IMR-90 (cell line): ENCODE data around the gene SLC1A7. TPM values are rescaled to one million over a fixed set of nuclear protein-coding genes. Genes with fewer than 3 reads are reported as not detected.

ENCODE experiments used
- ATAC-seq: fragments of 200-7000 bp; cut with Tn5 transposase; 2 replicates; pipeline ENCODE4 v1.9.1; 2020; ENCODE audit warnings: low read depth, mild to moderate bottlenecking, moderate library complexity
- BruUV-seq: library from RNA; stranded (reverse); fragments of 400-500 nt; replicated peaks from 2 replicates; lab custom pipeline; 2021; lab: Mats Ljungman, UMichigan
- CTCF ChIA-PET: fragments of 300-600 bp; formaldehyde crosslinking; extraction: SDS; loops from one replicate; lab custom pipeline; 2021; ENCODE audit warnings: antibody characterized with exemption; lab: Yijun Ruan, JAX
- POLR2A ChIA-PET: fragments of 300-600 bp; sonication (Branson Sonifier 250); formaldehyde crosslinking; loops from one replicate; lab custom pipeline; 2022; ENCODE audit warnings: antibody characterized with exemption; ENCODE audit not compliant: unreplicated experiment; lab: Charles Lee
- DNase-seq: peaks from one replicate; pipeline ENCODE4 v3.0.0; 2013
- H2AFZ ChIP-seq: replicated peaks from 2 replicates; pipeline ENCODE3; 2013; ENCODE audit warnings: low read length, mild to moderate bottlenecking; ENCODE audit not compliant: poor library complexity
- H2AK5ac ChIP-seq: 2 replicates; pipeline ENCODE4 v1.6.1; 2013; ENCODE audit warnings: low read depth, low read length, inconsistent platforms
- H2AK9ac ChIP-seq: replicated peaks from 2 replicates; pipeline ENCODE3; 2013; ENCODE audit warnings: mild to moderate bottlenecking, low read depth, low read length, moderate library complexity; ENCODE audit not compliant: poor library complexity
- H2BK120ac ChIP-seq: 2 replicates; pipeline ENCODE4 v1.6.1; 2013; ENCODE audit warnings: low read depth, low read length, inconsistent platforms
- H2BK15ac ChIP-seq: 3 replicates; pipeline ENCODE4 v1.6.1; 2013; ENCODE audit warnings: low read depth, low read length, inconsistent platforms
- H2BK20ac ChIP-seq: 2 replicates; pipeline ENCODE4 v1.6.1; 2013; ENCODE audit warnings: low read depth, mild to moderate bottlenecking, inconsistent platforms, low read length, moderate library complexity
- H2BK5ac ChIP-seq: 2 replicates; pipeline ENCODE4 v1.6.1; 2013; ENCODE audit warnings: mild to moderate bottlenecking, low read depth, low read length, inconsistent platforms; ENCODE audit not compliant: poor library complexity, severe bottlenecking
- H3K14ac ChIP-seq: replicated peaks from 2 replicates; pipeline ENCODE4 v1.6.1; 2013; ENCODE audit warnings: low read depth, low read length, inconsistent platforms
- H3K18ac ChIP-seq: 2 replicates; pipeline ENCODE4 v1.6.1; 2013; ENCODE audit warnings: low read depth, low read length, control low read depth
- H3K23ac ChIP-seq: 2 replicates; pipeline ENCODE4 v1.6.1; 2013; ENCODE audit warnings: low read depth, low read length, inconsistent platforms
- H3K27ac ChIP-seq: 2 replicates; pipeline ENCODE4 v1.5.1; 2013; ENCODE audit warnings: mild to moderate bottlenecking, control low read depth, low read length; ENCODE audit not compliant: insufficient read depth
- H3K27me3 ChIP-seq: 2 replicates; pipeline ENCODE4 v1.6.1; 2013; ENCODE audit warnings: low read length; ENCODE audit not compliant: control insufficient read depth, insufficient read depth
- H3K36me3 ChIP-seq: 2 replicates; pipeline ENCODE4 v1.6.1; 2013; ENCODE audit warnings: low read length, mixed read lengths; ENCODE audit not compliant: control insufficient read depth, insufficient read depth
- H3K4ac ChIP-seq: 2 replicates; pipeline ENCODE4 v1.6.1; 2013; ENCODE audit warnings: low read depth, low read length, inconsistent platforms
- H3K4me1 ChIP-seq: 2 replicates; pipeline ENCODE4 v1.6.1; 2013; ENCODE audit warnings: low read length, mixed read lengths; ENCODE audit not compliant: control insufficient read depth, insufficient read depth
- H3K4me2 ChIP-seq: 2 replicates; pipeline ENCODE4 v1.6.1; 2013; ENCODE audit warnings: low read depth, mild to moderate bottlenecking, control low read depth, low read length, moderate library complexity
- H3K4me3 ChIP-seq: 2 replicates; pipeline ENCODE4 v1.5.1; 2013; ENCODE audit warnings: low read depth, mild to moderate bottlenecking, control low read depth, low read length, moderate library complexity; ENCODE audit not compliant: insufficient read depth
- H3K56ac ChIP-seq: 2 replicates; pipeline ENCODE4 v1.6.1; 2013; ENCODE audit warnings: low read length, inconsistent platforms; ENCODE audit not compliant: insufficient read depth; ENCODE audit errors: extremely low read depth
- H3K79me1 ChIP-seq, 2 experiments: 2 replicates each; pipeline ENCODE4 v1.6.1; 2013; ENCODE audit warnings: low read length in 2 of 2, inconsistent platforms in 1 of 2, low read depth in 1 of 2
- H3K9ac ChIP-seq: 2 replicates; pipeline ENCODE4 v1.6.1; 2013; ENCODE audit warnings: low read depth, low read length, control low read depth
- H3K9me1 ChIP-seq: 2 replicates; pipeline ENCODE4 v1.6.1; 2013; ENCODE audit warnings: low read length, inconsistent platforms; ENCODE audit not compliant: insufficient read depth
- H3K9me3 ChIP-seq: 2 replicates; pipeline ENCODE4 v1.6.1; 2013; ENCODE audit warnings: low read length; ENCODE audit not compliant: control insufficient read depth, insufficient read depth
- H4K20me1 ChIP-seq: 2 replicates; pipeline ENCODE4 v1.6.1; 2013; ENCODE audit warnings: low read length, inconsistent platforms; ENCODE audit not compliant: insufficient read depth
- H4K5ac ChIP-seq: 2 replicates; pipeline ENCODE4 v1.6.1; 2013; ENCODE audit warnings: mild to moderate bottlenecking, low read depth, low read length, control low read depth
- H4K8ac ChIP-seq, 2 experiments: 2 replicates each; pipeline ENCODE4 v1.6.1; 2013; ENCODE audit warnings: low read depth in 2 of 2, low read length in 2 of 2, control low read depth in 1 of 2, inconsistent platforms in 1 of 2
- H4K91ac ChIP-seq: 2 replicates; pipeline ENCODE4 v1.6.1; 2013; ENCODE audit warnings: low read depth, low read length, inconsistent platforms; ENCODE audit not compliant: insufficient read depth
- CHD1 ChIP-seq: IDR thresholded peaks from 2 replicates; pipeline ENCODE4 v1.6.1; 2012; ENCODE audit warnings: low read depth, low read length, improper control_type of control experiment
- ELK1 ChIP-seq: fragments of 150-350 bp; IDR thresholded peaks from 2 replicates; pipeline ENCODE4 v1.6.1; 2016; ENCODE audit warnings: low read depth, mild to moderate bottlenecking, low read length, moderate library complexity, borderline replicate concordance
- MAFK ChIP-seq: IDR thresholded peaks from 2 replicates; pipeline ENCODE4 v1.6.1; 2012; ENCODE audit warnings: low read depth, low read length, improper control_type of control experiment
- WGBS, 2 experiments: methylation state at CpG; one replicate each; pipeline versions ENCODE4 v1.1.5 to v1.1.7; 2013; ENCODE audit warnings: missing lambda C conversion rate in 2 of 2; ENCODE audit not compliant: insufficient read length in 1 of 2; ENCODE audit errors: extremely low coverage in 2 of 2; 5-methylcytosine and 5-hydroxymethylcytosine counted together
- dilution Hi-C: fragments of 300-500 bp; cut with HindIII; formaldehyde crosslinking; loops from one replicate; pipeline ENCODE4 v1.14.3; 2018; ENCODE audit warnings: low sequenced_read_pairs; ENCODE audit not compliant: unreplicated experiment
- in situ Hi-C: fragments of 300-500 bp; cut with MboI; formaldehyde crosslinking; loops from 3 replicates; pipeline ENCODE4 v1.14.3; 2019; ENCODE audit warnings: low sequenced_read_pairs, inconsistent platforms, mixed read lengths
- intact Hi-C: fragments of 100-400 bp; cut with micrococcal nuclease; formaldehyde crosslinking; loops from 2 replicates; pipeline ENCODE4 v1.10.0; 2022
- polyA plus RNA-seq, 3 experiments: library from polyadenylated mRNA; depleted of rRNA; stranded (reverse); fragments of >200 nt; gene quantifications; 2 replicates each; pipeline ENCODE4 v1.2.3, GENCODE V29; 2012; ENCODE audit warnings: low replicate concordance in 1 of 3
- total RNA-seq: library from RNA; depleted of rRNA; stranded (reverse); fragments of >200 nt; gene quantifications from 2 replicates; pipeline ENCODE4 v1.2.3, GENCODE V29; 2012
- TF ChIP-seq, protein P1 (sequence below): fragments of 150-350 bp; IDR thresholded peaks from 2 replicates; pipeline ENCODE4 v1.6.1; 2017; ENCODE audit warnings: mild to moderate bottlenecking, antibody characterized with exemption, low read length, low read depth

The SLC1A7 gene
- total and polyA plus RNA-seq, 2 of the 4 experiments (the other 2 are of a cell fraction), result 0.05 TPM; not detected in 1

DNA sequence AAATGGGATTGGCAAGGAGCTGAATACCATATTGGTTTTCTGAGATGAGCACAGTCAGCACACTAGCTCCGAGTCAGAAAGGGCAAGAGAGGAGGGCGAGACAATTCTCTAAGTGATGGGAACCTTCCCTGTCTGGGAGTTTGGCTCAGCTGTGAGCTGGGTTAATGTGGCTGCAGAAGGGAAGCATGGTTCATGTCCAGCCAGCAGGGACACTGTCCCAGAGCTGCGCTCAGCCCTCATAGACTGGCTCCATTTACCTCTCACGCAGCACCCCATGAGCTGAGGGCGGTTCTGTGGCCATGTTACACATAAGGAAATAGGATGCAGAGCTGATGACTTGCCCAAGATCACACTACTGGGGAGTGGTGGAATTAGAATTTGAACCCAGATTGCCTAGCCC lies 38.5 kb upstream of the SLC1A7 start:
- Histone ChIP-seq H2BK15ac (peak overlapping the region; percentile 94; the same call in 2 of the 3 replicates), H3K4me2 (no peak overlapping the region), H2BK5ac (peak overlapping the region; percentile 87), H4K20me1 (no peaks in the 10 kb centered on the region), H3K4ac (peak overlapping the region; percentile 97), H3K9me1 (peaks cover 58% of the 10 kb centered on the region), H2AK9ac (peak overlapping the region; percentile 2), H2BK120ac (peak overlapping the region; percentile 98), H3K18ac (peak overlapping the region; percentile 83), H2BK20ac (peak overlapping the region; percentile 98), H4K5ac (peak overlapping the region; percentile 91), H3K9me3 (no peaks in the 10 kb centered on the region), H3K9ac (no peak overlapping the region), H4K8ac (peak overlapping the region; percentile 34 to 97; a peak in 3 of 4 replicates), H3K27me3 (no peaks in the 10 kb centered on the region), H3K36me3 (no peaks in the 10 kb centered on the region), H3K27ac (peak overlapping the region; percentile 84; the same call in 1 of the 2 replicates), H3K56ac (no peak overlapping the region), H3K4me1 (peaks cover 49% of the 10 kb centered on the region), H2AFZ (peak overlapping the region; percentile 84), H3K14ac (peak overlapping the region; percentile 78), H4K91ac (peak overlapping the region; percentile 92), H3K79me1 (peaks cover 0 to 5% of the 10 kb centered on the region in 2 experiments; a peak in 2 of 4 replicates), H3K4me3 (no peak overlapping the region), H2AK5ac (peak overlapping the region; percentile 92), H3K23ac (no peak overlapping the region)
- no CpG with 5 or more reads among the region's 5 CpGs for WGBS, 2 experiments
- dilution Hi-C loops, result no loop called here
- no peak for DNase-seq
- no TSS peak for BruUV-seq
- CTCF ChIA-PET, result interaction anchor here (1.3 kb wide), 1 partner anchor 15 kb away, joined by 4 read pairs; no protein-coding TSS in a partner anchor
- TF ChIP-seq CHD1 (no peak), ELK1 (no peak), MAFK (no peak)
- TF ChIP-seq, protein P1, sequence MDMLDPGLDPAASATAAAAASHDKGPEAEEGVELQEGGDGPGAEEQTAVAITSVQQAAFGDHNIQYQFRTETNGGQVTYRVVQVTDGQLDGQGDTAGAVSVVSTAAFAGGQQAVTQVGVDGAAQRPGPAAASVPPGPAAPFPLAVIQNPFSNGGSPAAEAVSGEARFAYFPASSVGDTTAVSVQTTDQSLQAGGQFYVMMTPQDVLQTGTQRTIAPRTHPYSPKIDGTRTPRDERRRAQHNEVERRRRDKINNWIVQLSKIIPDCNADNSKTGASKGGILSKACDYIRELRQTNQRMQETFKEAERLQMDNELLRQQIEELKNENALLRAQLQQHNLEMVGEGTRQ, result no peak
- no peak for ATAC-seq
- in situ Hi-C loops, result loop anchor here (10.0 kb wide), 2 partner anchors 276 to 476 kb away; no protein-coding TSS in a partner anchor
- intact Hi-C loops, result loop anchor here (5.0 to 10.0 kb wide), 3 partner anchors 119 to 479 kb away; partner anchors contain the start of genes ECHDC2, PODN and SCP2
- POLR2A ChIA-PET, result interaction anchor here (1.4 kb wide), 1 partner anchor 35 kb away, joined by 3 read pairs; no protein-coding TSS in a partner anchor
